ENCODE measurements around the gene ANKS6. TPM values are rescaled to one million over a fixed set of nuclear protein-coding genes. Genes with fewer than 3 reads are reported as not detected.

The ANKS6 gene
- total RNA-seq, 2 donors from 2014 or later, result 19.5 to 22.0 TPM

- H3K9ac ChIP-seq (ENCODE audit: low read depth in 2 of 2, low read length in 2 of 2), result no peak overlapping the region
- TF ChIP-seq CTCF (IDR thresholded peaks at IDR 0.05), result no peak
- no peaks in the 10 kb centered on the region for H3K36me3 ChIP-seq
- H3K4me1 ChIP-seq, result no peaks in the 10 kb centered on the region
- no peak overlapping the region for H3K27ac ChIP-seq
- H3K27me3 ChIP-seq, result peaks cover 6% of the 10 kb centered on the region
- DNase-seq, result no peak
- intact Hi-C loops (cut with DNase I), result no loop called here
- no peak overlapping the region for H3K4me3 ChIP-seq
- no peaks in the 10 kb centered on the region for H3K9me3 ChIP-seq
Measured at GRCh38 chr9:98701576-98701975, 94.8 kb downstream of the ANKS6 start.

DNA sequence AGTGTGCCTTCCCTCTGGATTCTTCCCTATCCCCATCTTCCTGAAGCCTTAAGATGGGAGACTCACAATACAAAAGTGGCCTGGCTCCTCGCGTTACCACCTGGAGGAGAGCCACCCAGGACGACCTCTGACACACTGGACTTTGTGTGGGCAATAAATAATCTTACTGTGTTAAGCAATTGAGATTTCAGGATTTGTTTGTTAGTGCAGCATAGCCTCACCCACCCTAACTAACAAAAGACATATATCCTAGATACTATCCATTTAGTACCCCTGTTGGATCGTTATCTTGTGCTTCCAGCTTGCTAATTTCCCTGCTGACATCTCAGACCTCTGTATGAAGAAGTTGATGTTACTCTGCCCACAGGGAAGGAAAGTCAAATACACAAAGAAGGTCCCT, 95.6 kb downstream of the ANKS6 start:
- no peaks in the 10 kb centered on the region for H3K27me3 ChIP-seq
- H3K9me3 ChIP-seq, result no peaks in the 10 kb centered on the region
- DNase-seq, result no peak
- TF ChIP-seq CTCF (IDR thresholded peaks at IDR 0.05), result no peak
- H3K4me1 ChIP-seq, result no peaks in the 10 kb centered on the region
- H3K36me3 ChIP-seq, result no peaks in the 10 kb centered on the region
- H3K27ac ChIP-seq, result no peak overlapping the region
- H3K4me3 ChIP-seq, result no peak overlapping the region
- no peak overlapping the region for H3K9ac ChIP-seq (ENCODE audit: low read depth in 2 of 2, low read length in 2 of 2)
- intact Hi-C loops (cut with DNase I), result no loop called here

GRCh38 chr9:98698856-98699255, 97.5 kb downstream of the ANKS6 start:
- H3K27ac ChIP-seq, result no peak overlapping the region
- no peak overlapping the region for H3K9ac ChIP-seq (ENCODE audit: low read depth in 2 of 2, low read length in 2 of 2)
- H3K4me3 ChIP-seq, result no peak overlapping the region
- intact Hi-C loops (cut with DNase I), result no loop called here
- no peaks in the 10 kb centered on the region for H3K9me3 ChIP-seq
- no peaks in the 10 kb centered on the region for H3K27me3 ChIP-seq
- no peak for TF ChIP-seq CTCF (IDR thresholded peaks at IDR 0.05)
- no peaks in the 10 kb centered on the region for H3K4me1 ChIP-seq
- DNase-seq, result no peak
- no peaks in the 10 kb centered on the region for H3K36me3 ChIP-seq

DNA sequence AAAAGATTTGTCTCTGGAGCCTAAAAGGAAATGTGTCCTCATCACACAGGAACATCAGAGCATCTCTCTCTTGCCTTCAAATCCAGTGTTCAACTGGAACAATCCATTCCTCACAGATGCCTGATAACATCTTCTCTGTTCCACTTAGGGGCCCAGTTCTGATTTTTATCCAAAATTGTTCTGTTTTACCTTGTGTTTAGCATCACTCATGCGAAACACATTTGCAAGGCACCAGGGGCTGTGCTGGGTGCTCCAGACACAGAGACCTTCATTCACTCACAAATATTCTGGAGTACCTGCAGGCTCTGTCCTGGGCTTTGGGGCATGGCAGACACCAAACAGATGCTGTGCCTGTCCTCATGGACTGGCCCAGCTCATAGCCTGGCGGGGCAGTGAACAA, 101.4 kb downstream of the ANKS6 start:
- H3K4me1 ChIP-seq, result no peaks in the 10 kb centered on the region
- TF ChIP-seq CTCF (IDR thresholded peaks at IDR 0.05), result no peak
- no peak overlapping the region for H3K27ac ChIP-seq

GRCh38 chr9:98692392-98692791, 104.0 kb downstream of the ANKS6 start:
- no peaks in the 10 kb centered on the region for H3K4me1 ChIP-seq
- H3K9me3 ChIP-seq, result no peaks in the 10 kb centered on the region
- H3K27ac ChIP-seq, result no peak overlapping the region
- no peak for DNase-seq
- no peaks in the 10 kb centered on the region for H3K27me3 ChIP-seq
- no peak overlapping the region for H3K9ac ChIP-seq (ENCODE audit: low read depth in 2 of 2, low read length in 2 of 2)
- no peak overlapping the region for H3K4me3 ChIP-seq
- H3K36me3 ChIP-seq, result no peaks in the 10 kb centered on the region
- no peak for TF ChIP-seq CTCF (IDR thresholded peaks at IDR 0.05)
- intact Hi-C loops (cut with DNase I), result no loop called here

More for the DNA sequence above, 101.4 kb downstream of the ANKS6 start:
- H3K9me3 ChIP-seq, result no peaks in the 10 kb centered on the region
- intact Hi-C loops (cut with DNase I), result no loop called here
- no peaks in the 10 kb centered on the region for H3K36me3 ChIP-seq
- no peaks in the 10 kb centered on the region for H3K27me3 ChIP-seq
- no peak overlapping the region for H3K9ac ChIP-seq (ENCODE audit: low read depth in 2 of 2, low read length in 2 of 2)
- no peak overlapping the region for H3K4me3 ChIP-seq
- DNase-seq, result no peak

DNA sequence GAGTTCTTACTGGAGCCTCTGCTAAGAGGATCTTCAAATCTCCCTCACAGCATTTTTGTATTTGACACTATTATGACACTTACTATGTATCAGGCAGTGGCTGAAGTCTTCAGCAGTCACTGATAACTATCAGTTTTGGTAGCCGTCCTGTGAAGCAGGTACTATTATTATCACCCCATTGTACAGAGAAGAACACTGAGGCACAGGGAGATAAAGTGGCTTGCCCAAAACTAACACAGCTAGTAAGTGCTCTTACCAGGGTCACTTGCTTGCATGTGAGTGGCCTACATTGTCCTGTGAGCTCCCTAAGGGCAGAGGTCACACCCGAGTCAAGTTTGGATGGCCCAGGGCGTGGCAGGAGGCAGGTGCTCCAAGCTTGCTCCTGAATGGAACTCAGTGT, 104.5 kb downstream of the ANKS6 start:
- no peak overlapping the region for H3K9ac ChIP-seq (ENCODE audit: low read depth in 2 of 2, low read length in 2 of 2)
- no peaks in the 10 kb centered on the region for H3K9me3 ChIP-seq
- no peak for TF ChIP-seq CTCF (IDR thresholded peaks at IDR 0.05)
- no peaks in the 10 kb centered on the region for H3K4me1 ChIP-seq
- H3K27me3 ChIP-seq, result no peaks in the 10 kb centered on the region
- DNase-seq, result no peak
- H3K4me3 ChIP-seq, result no peak overlapping the region
- intact Hi-C loops (cut with DNase I), result no loop called here
- H3K36me3 ChIP-seq, result no peaks in the 10 kb centered on the region
- H3K27ac ChIP-seq, result no peak overlapping the region

All from colonic mucosa (tissue), 4 donors.